Psoas muscle (tissue), 8 donors: Measurements from ENCODE around the gene TMEM14A. TPM values are rescaled to one million over a fixed set of nuclear protein-coding genes. Genes with fewer than 3 reads are reported as not detected.

Source experiments
- ATAC-seq, 4 donors: fragments of 200-7000 bp; cut with Tn5 transposase; one replicate each; pipeline ENCODE4 v1.9.1; 2020; ENCODE audit warnings: moderate library complexity in 3 of 4, mild to moderate bottlenecking in 2 of 4
- DNase-seq, 2 donors: peaks; one replicate each; pipeline ENCODE4 v3.0.0-alpha.2; 2020
- H3K27ac ChIP-seq: fragments of 200-600 bp; one replicate; pipeline ENCODE4 v1.8.0; 2022
- H3K27me3 ChIP-seq, 3 donors: fragments of 200-600 bp in 1 of 3; one replicate each; pipeline versions ENCODE4 v1.6.1 to v1.8.0; 2013 to 2022; ENCODE audit warnings: low read length in 2 of 3, mild to moderate bottlenecking in 2 of 3, moderate library complexity in 1 of 3; ENCODE audit not compliant: insufficient read depth in 3 of 3
- H3K36me3 ChIP-seq, 2 donors: fragments of 200-600 bp in 1 of 2; one replicate each; pipeline versions ENCODE4 v1.6.1 to v1.8.0; 2013 to 2022; ENCODE audit warnings: low read depth in 1 of 2, mild to moderate bottlenecking in 1 of 2, moderate library complexity in 1 of 2; ENCODE audit not compliant: insufficient read depth in 1 of 2
- H3K4me1 ChIP-seq: fragments of 200-600 bp; one replicate; pipeline ENCODE4 v1.8.0; 2022
- H3K4me3 ChIP-seq: fragments of 200-600 bp; one replicate; pipeline ENCODE4 v1.8.0; 2022; ENCODE audit warnings: mild to moderate bottlenecking
- H3K9me3 ChIP-seq: fragments of 200-600 bp; one replicate; pipeline ENCODE4 v1.8.0; 2022
- CTCF ChIP-seq: fragments of 200-600 bp; IDR thresholded peaks from one replicate; pipeline ENCODE4 v1.8.0; 2022; ENCODE audit warnings: antibody characterized with exemption
- WGBS, 3 donors: extraction: QIAGEN DNeasy Blood & Tissue Kit; methylation state at CpG; one replicate each; pipeline versions ENCODE4 v1.1.6 to v1.1.7; 2013; 5-methylcytosine and 5-hydroxymethylcytosine counted together
- intact Hi-C, 2 donors: fragments of 100-400 bp; cut with DNase I; formaldehyde crosslinking; loops; one replicate each; pipeline versions ENCODE4 v1.11.0 to v1.14.2; 2022
- polyA plus RNA-seq, 3 donors: library from polyadenylated mRNA; stranded (reverse); fragments of 200-250 nt; gene quantifications; one replicate each; pipeline ENCODE4 v1.2.3, GENCODE V29; 2013
- total RNA-seq, 4 donors: library from RNA; stranded (reverse); fragmentation: NEBNext Ultra II Directional in 2 of 4; extraction: Animal tissue kit (Norgen Biotek cat#: 25700) in 2 of 4; gene quantifications; one replicate each; pipeline versions ENCODE4 v1.2.1 to v1.2.4, GENCODE V29; 2021 to 2023
- donor health status: healthy with polysubstance abuse.
- donor health status: DM: no; HTN: no; CAD: no; lungs with moderate emphysema.
- donor health status: Bipolar disorder and iron deficiency.
- donor health status: healthy.
- donor health status: DM: yes; HTN: yes; CAD: no.
- donor health status: DM: no; HTN: no; CAD: no.
- donor health status: DM: no; HTN: no; CAD: no.
- donor health status: DM: yes; HTN: yes; CAD: no.

Gene TMEM14A
- total and polyA plus RNA-seq, 7 donors, result 1.2 to 3.5 (median 2.7) TPM

GRCh38 chr6:52640170-52640569, 30.7 kb upstream of the TMEM14A start:
- no peak for TF ChIP-seq CTCF
- Histone ChIP-seq H3K4me1 (no peaks in the 10 kb centered on the region), H3K9me3 (no peaks in the 10 kb centered on the region), H3K4me3 (no peak overlapping the region), H3K27me3 (peaks cover 0 to 4% (median 0%) of the 10 kb centered on the region in 3 donors), H3K27ac (no peak overlapping the region), H3K36me3 (no peaks in the 10 kb centered on the region)
- ATAC-seq (no peak), DNase-seq (no peak)
- intact Hi-C loops, result no loop called here
- WGBS, 3 donors, result 36 to 38% (median 36%) methylated on average over 11 of the region's 11 CpGs

- Histone ChIP-seq H3K4me3 (no peak overlapping the region), H3K4me1 (no peaks in the 10 kb centered on the region), H3K27ac (no peak overlapping the region), H3K36me3 (no peaks in the 10 kb centered on the region), H3K27me3 (peaks cover 0 to 4% (median 0%) of the 10 kb centered on the region in 3 donors), H3K9me3 (no peaks in the 10 kb centered on the region)
- WGBS, 3 donors, result 45 to 49% (median 46%) methylated on average over 5 of the region's 5 CpGs
- ATAC-seq, result no peak
- no peak for DNase-seq
- intact Hi-C loops, result no loop called here
- TF ChIP-seq CTCF, result no peak
Measured at GRCh38 chr6:52640916-52641315, 30.0 kb upstream of the TMEM14A start.

- Histone ChIP-seq H3K9me3 (no peaks in the 10 kb centered on the region), H3K4me1 (no peaks in the 10 kb centered on the region), H3K36me3 (no peaks in the 10 kb centered on the region), H3K27ac (no peak overlapping the region), H3K4me3 (no peak overlapping the region), H3K27me3 (peaks cover 0 to 4% (median 0%) of the 10 kb centered on the region in 3 donors)
- no peak for DNase-seq
- TF ChIP-seq CTCF, result no peak
- intact Hi-C loops, result no loop called here
- ATAC-seq, result no peak
Measured at GRCh38 chr6:52641388-52641787, 29.5 kb upstream of the TMEM14A start.

GRCh38 chr6:52641826-52642225, 29.1 kb upstream of the TMEM14A start:
- no peak for DNase-seq
- H3K4me3 ChIP-seq, result no peak overlapping the region
- WGBS, 3 donors, result 29 to 38% (median 36%) methylated on average over 3 of the region's 3 CpGs
- H3K4me1 ChIP-seq, result no peaks in the 10 kb centered on the region
- H3K9me3 ChIP-seq, result no peaks in the 10 kb centered on the region
- H3K36me3 ChIP-seq, result no peaks in the 10 kb centered on the region
- TF ChIP-seq CTCF, result no peak
- H3K27me3 ChIP-seq, result peaks cover 0 to 4% (median 0%) of the 10 kb centered on the region in 3 donors
- intact Hi-C loops, result no loop called here
- H3K27ac ChIP-seq, result no peak overlapping the region
- ATAC-seq, result no peak

- Histone ChIP-seq H3K4me3 (no peak overlapping the region), H3K27me3 (peaks cover 0 to 4% (median 0%) of the 10 kb centered on the region in 3 donors), H3K36me3 (no peaks in the 10 kb centered on the region), H3K9me3 (no peaks in the 10 kb centered on the region), H3K4me1 (no peaks in the 10 kb centered on the region), H3K27ac (no peak overlapping the region)
- WGBS, 3 donors, result 48 to 57% (median 57%) methylated on average over 2 of the region's 2 CpGs
- no peak for DNase-seq
- no peak for ATAC-seq
- intact Hi-C loops, result no loop called here
- TF ChIP-seq CTCF, result no peak
Measured at GRCh38 chr6:52642368-52642767, 28.5 kb upstream of the TMEM14A start.
